ENCODE data around the gene DIS3L2. TPM values are rescaled to one million over a fixed set of nuclear protein-coding genes. Genes with fewer than 3 reads are reported as not detected.

The DIS3L2 gene
- total and polyA plus RNA-seq, 2 of the 4 experiments (the other 2 are of a cell fraction): 14.7 to 19.2 TPM

DNA sequence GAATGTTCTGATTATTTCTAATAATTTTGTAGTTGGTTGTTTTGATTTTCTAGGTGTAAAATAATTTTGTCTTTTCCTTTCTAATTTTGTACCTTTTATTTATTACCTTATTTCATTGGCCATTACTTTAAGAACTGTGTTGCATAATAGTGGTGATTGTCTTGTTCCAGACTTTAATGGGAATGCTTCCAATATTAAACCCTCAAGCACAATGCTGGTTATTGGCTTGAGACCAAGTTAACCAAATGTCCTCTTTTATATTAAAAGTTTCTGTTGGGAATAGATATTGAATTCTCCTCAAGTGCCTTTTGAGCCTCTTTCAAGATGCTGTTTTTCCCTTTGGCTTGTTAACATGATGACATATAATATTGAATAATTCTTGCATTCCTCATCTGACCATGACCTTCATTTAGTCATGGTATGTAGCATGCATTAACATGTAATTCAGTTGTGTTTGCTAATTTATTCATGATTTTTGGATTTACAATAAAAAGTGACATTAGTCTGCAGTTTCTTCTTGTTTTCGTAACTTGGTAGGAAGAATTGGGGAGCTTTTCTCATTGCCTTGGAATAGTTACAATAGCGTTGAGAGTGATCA is 141.7 kb downstream of the DIS3L2 start:
- Histone ChIP-seq H4K5ac (ENCODE audit: low read depth, low read length) (no peak overlapping the region), H2BK20ac (ENCODE audit: low read depth, low read length) (no peak overlapping the region), H3K4ac (ENCODE audit: low read depth, low read length) (no peak overlapping the region), H4K8ac (ENCODE audit: low read depth in 2 of 2, low read length in 2 of 2) (no peak overlapping the region), H3K27ac (ENCODE audit: insufficient read depth, low read length) (no peak overlapping the region), H3K9me1 (ENCODE audit: insufficient read depth, low read length) (no peaks in the 10 kb centered on the region; the same call in 1 of the 2 replicates), H4K91ac (ENCODE audit: insufficient read depth, low read depth, low read length) (no peak overlapping the region), H2AFZ (replicated peaks; ENCODE audit: low read length, poor library complexity) (no peak overlapping the region), H2BK15ac (ENCODE audit: low read depth, low read length) (no peak overlapping the region), H3K27me3 (ENCODE audit: control insufficient read depth, insufficient read depth, low read length) (no peaks in the 10 kb centered on the region), H3K14ac (replicated peaks; ENCODE audit: low read depth, low read length) (no peak overlapping the region), H3K4me2 (ENCODE audit: low read depth, low read length) (no peak overlapping the region), H3K4me3 (ENCODE audit: insufficient read depth, low read depth, low read length) (no peak overlapping the region), H3K23ac (ENCODE audit: low read depth, low read length) (no peak overlapping the region), H3K56ac (ENCODE audit: extremely low read depth, insufficient read depth, low read length) (no peak overlapping the region), H3K36me3 (ENCODE audit: control insufficient read depth, insufficient read depth, low read length) (no peaks in the 10 kb centered on the region), H3K4me1 (ENCODE audit: control insufficient read depth, insufficient read depth, low read length) (no peaks in the 10 kb centered on the region), H4K20me1 (ENCODE audit: insufficient read depth, low read length) (no peaks in the 10 kb centered on the region), H2BK5ac (ENCODE audit: low read depth, low read length, poor library complexity, severe bottlenecking) (no peak overlapping the region), H3K9ac (ENCODE audit: low read depth, low read length) (no peak overlapping the region), H2BK120ac (ENCODE audit: low read depth, low read length) (no peak overlapping the region), H2AK5ac (ENCODE audit: low read depth, low read length) (no peak overlapping the region), H3K18ac (ENCODE audit: low read depth, low read length) (no peak overlapping the region), H2AK9ac (replicated peaks; ENCODE audit: low read depth, low read length, poor library complexity) (no peak overlapping the region), H3K9me3 (ENCODE audit: control insufficient read depth, insufficient read depth, low read length) (no peaks in the 10 kb centered on the region), H3K79me1 (ENCODE audit: low read depth in 1 of 2, low read length in 2 of 2) (peaks cover 0 to 3% of the 10 kb centered on the region in 2 experiments; a peak in 1 of 4 replicates)
- ChIA-PET POLR2A (ENCODE audit: unreplicated experiment) (no interaction called here), CTCF (no interaction called here)
- DNase-seq (no peak), ATAC-seq (ENCODE audit: low read depth) (no peak)
- TF ChIP-seq, protein P1, sequence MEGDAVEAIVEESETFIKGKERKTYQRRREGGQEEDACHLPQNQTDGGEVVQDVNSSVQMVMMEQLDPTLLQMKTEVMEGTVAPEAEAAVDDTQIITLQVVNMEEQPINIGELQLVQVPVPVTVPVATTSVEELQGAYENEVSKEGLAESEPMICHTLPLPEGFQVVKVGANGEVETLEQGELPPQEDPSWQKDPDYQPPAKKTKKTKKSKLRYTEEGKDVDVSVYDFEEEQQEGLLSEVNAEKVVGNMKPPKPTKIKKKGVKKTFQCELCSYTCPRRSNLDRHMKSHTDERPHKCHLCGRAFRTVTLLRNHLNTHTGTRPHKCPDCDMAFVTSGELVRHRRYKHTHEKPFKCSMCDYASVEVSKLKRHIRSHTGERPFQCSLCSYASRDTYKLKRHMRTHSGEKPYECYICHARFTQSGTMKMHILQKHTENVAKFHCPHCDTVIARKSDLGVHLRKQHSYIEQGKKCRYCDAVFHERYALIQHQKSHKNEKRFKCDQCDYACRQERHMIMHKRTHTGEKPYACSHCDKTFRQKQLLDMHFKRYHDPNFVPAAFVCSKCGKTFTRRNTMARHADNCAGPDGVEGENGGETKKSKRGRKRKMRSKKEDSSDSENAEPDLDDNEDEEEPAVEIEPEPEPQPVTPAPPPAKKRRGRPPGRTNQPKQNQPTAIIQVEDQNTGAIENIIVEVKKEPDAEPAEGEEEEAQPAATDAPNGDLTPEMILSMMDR (conservative IDR thresholded peaks at IDR 0.05; ENCODE audit: low read depth, low read length): no peak
- TF ChIP-seq CEBPB (IDR thresholded peaks at IDR 0.05; ENCODE audit: low read depth, low read length) (no peak), USF2 (IDR thresholded peaks at IDR 0.05; ENCODE audit: low read depth, low read length) (no peak), MAZ (IDR thresholded peaks at IDR 0.05; ENCODE audit: borderline replicate concordance, low read depth, low read length) (no peak), RCOR1 (IDR thresholded peaks at IDR 0.05; ENCODE audit: insufficient replicate concordance, low read length) (no peak), CHD1 (IDR thresholded peaks at IDR 0.05; ENCODE audit: low read depth, low read length) (no peak), RFX5 (IDR thresholded peaks at IDR 0.05; ENCODE audit: low read depth, low read length) (no peak), POLR2A (IDR thresholded peaks at IDR 0.05; ENCODE audit: low read depth, low read length) (no peak), RAD21 (IDR thresholded peaks at IDR 0.05; ENCODE audit: low read length) (no peak), BHLHE40 (IDR thresholded peaks at IDR 0.05; ENCODE audit: low read depth, low read length) (no peak), SMC3 (IDR thresholded peaks at IDR 0.05; ENCODE audit: low read depth, low read length) (no peak), NFE2L2 (IDR thresholded peaks at IDR 0.05; ENCODE audit: low read depth, low read length) (no peak), MXI1 (IDR thresholded peaks at IDR 0.05; ENCODE audit: borderline replicate concordance, low read depth, low read length) (no peak), FOS (IDR thresholded peaks at IDR 0.05; ENCODE audit: low read depth, low read length) (no peak)
- in situ Hi-C loops (cut with MboI; ENCODE audit: low sequenced_read_pairs): no loop called here
- no CpG with 5 or more reads among the region's 2 CpGs for WGBS, 2 experiments (ENCODE audit: extremely low coverage in 2 of 2, insufficient read length in 1 of 2)
- intact Hi-C loops (cut with micrococcal nuclease): no loop called here
- BruUV-seq (replicated peaks): no TSS peak
- dilution Hi-C loops (cut with HindIII; ENCODE audit: low sequenced_read_pairs, unreplicated experiment): no loop called here
